GM12878 (cell line): ENCODE results near the gene TIFAB. TPM values are rescaled to one million over a fixed set of nuclear protein-coding genes. Genes with fewer than 3 reads are reported as not detected.

Source experiments
- ATAC-seq: fragments of 200-7000 bp; cut with Tn5 transposase; 3 replicates; pipeline ENCODE4 v1.9.1; 2020; ENCODE audit warnings: mild to moderate bottlenecking, moderate library complexity
- BruUV-seq: library from RNA; stranded (reverse); fragments of 400-500 nt; replicated peaks from 2 replicates; lab custom pipeline; 2021; lab: Mats Ljungman, UMichigan
- CTCF ChIA-PET: fragments of 300-600 bp; sonication (Branson Sonifier 250); formaldehyde crosslinking; extraction: SDS; loops from one replicate; lab custom pipeline; 2021; ENCODE audit warnings: inconsistent platforms; lab: Yijun Ruan, JAX
- POLR2A ChIA-PET: fragments of 350-600 bp; formaldehyde crosslinking; extraction: SDS; loops from one replicate; lab custom pipeline; 2021; ENCODE audit warnings: inconsistent platforms; lab: Charles Lee
- RAD21 ChIA-PET: fragments of 300-600 bp; sonication (Branson Sonifier 250); formaldehyde crosslinking; loops from one replicate; lab custom pipeline; 2023; ENCODE audit warnings: antibody characterized with exemption; ENCODE audit not compliant: unreplicated experiment; lab: Charles Lee
- SMC1A ChIA-PET: fragments of 300-600 bp; sonication (Branson Sonifier 250); formaldehyde crosslinking; loops from one replicate; lab custom pipeline; 2023; ENCODE audit not compliant: unreplicated experiment, uncharacterized antibody; lab: Charles Lee
- DNase-seq: peaks from one replicate; pipeline ENCODE4 v3.0.0-alpha.2; 2011; ENCODE audit warnings: low read depth, low spot score
- FAIRE-seq: peaks from 3 replicates; lab custom pipeline; 2011; peaks lifted over from hg19 to GRCh38; lab: Jason Lieb, UNC
- H2AFZ ChIP-seq: 2 replicates; pipeline ENCODE4 v1.6.0; 2011; ENCODE audit warnings: low read depth, low read length, control low read depth; ENCODE audit not compliant: control insufficient read depth
- H3K27ac ChIP-seq: 2 replicates; pipeline ENCODE4 v1.5.1; 2011; ENCODE audit warnings: control low read depth; ENCODE audit not compliant: control insufficient read depth, insufficient read depth
- H3K27me3 ChIP-seq, 2 experiments: replicated peaks in 1 of 2; 2 replicates each; pipeline versions ENCODE4 v1.6.0 to v1.6.1; 2011; ENCODE audit warnings: low read length in 1 of 2; ENCODE audit not compliant: control insufficient read depth in 2 of 2, insufficient read depth in 2 of 2
- H3K36me3 ChIP-seq, 2 experiments: 2 replicates each; pipeline ENCODE4 v1.5.1; 2011; ENCODE audit warnings: low read length in 1 of 2; ENCODE audit not compliant: control insufficient read depth in 2 of 2, insufficient read depth in 2 of 2
- H3K4me1 ChIP-seq: 2 replicates; pipeline ENCODE4 v1.6.1; 2011; ENCODE audit warnings: mild to moderate bottlenecking, low read length, moderate library complexity, mixed read lengths; ENCODE audit not compliant: control insufficient read depth, insufficient read depth
- H3K4me2 ChIP-seq: 2 replicates; pipeline ENCODE4 v1.6.0; 2011; ENCODE audit warnings: control low read depth; ENCODE audit not compliant: control insufficient read depth, insufficient read depth
- H3K4me3 ChIP-seq: fragments of 200-600 bp; sonication (generic); 2 replicates; pipeline ENCODE4 v1.5.1; 2016
- H3K79me2 ChIP-seq: 2 replicates; pipeline ENCODE4 v1.6.0; 2011; ENCODE audit warnings: low read length; ENCODE audit not compliant: control insufficient read depth, insufficient read depth
- H3K9ac ChIP-seq: 2 replicates; pipeline ENCODE4 v1.8.0; 2011; ENCODE audit warnings: low read length, control low read depth, mixed read lengths; ENCODE audit not compliant: control insufficient read depth, insufficient read depth
- H3K9me3 ChIP-seq: replicated peaks from 3 replicates; pipeline ENCODE4 v1.5.1; 2011; ENCODE audit warnings: mild to moderate bottlenecking, low read length; ENCODE audit not compliant: control insufficient read depth, insufficient read depth
- H4K20me1 ChIP-seq: 2 replicates; pipeline ENCODE4 v1.6.0; 2011; ENCODE audit not compliant: control insufficient read depth, insufficient read depth
- BHLHE40 ChIP-seq, 2 experiments: fragments of 450-650 bp in 1 of 2; IDR thresholded peaks; 2 replicates each; pipeline ENCODE4 v1.6.1; 2011 to 2017; ENCODE audit warnings: low read depth in 2 of 2, borderline replicate concordance in 1 of 2, improper control_type of control experiment in 1 of 2, low read length in 1 of 2, mild to moderate bottlenecking in 1 of 2
- CUX1 ChIP-seq: IDR thresholded peaks from 2 replicates; pipeline ENCODE4 v1.6.1; 2012; ENCODE audit warnings: improper control_type of control experiment, low read depth, low read length; ENCODE audit not compliant: insufficient replicate concordance
- EGR1 ChIP-seq, 2 experiments: IDR thresholded peaks; 1 replicate in 1 of 2; 2 replicates in 1 of 2; pipeline ENCODE4 v1.6.1; 2011 to 2012; ENCODE audit warnings: low read depth in 2 of 2, low read length in 2 of 2, borderline replicate concordance in 1 of 2, mild to moderate bottlenecking in 1 of 2, moderate library complexity in 1 of 2
- IRF4 ChIP-seq: IDR thresholded peaks from 2 replicates; pipeline ENCODE4 v1.6.1; 2011; ENCODE audit warnings: low read depth, low read length
- MAX ChIP-seq: IDR thresholded peaks from 2 replicates; pipeline ENCODE4 v1.6.1; 2012; ENCODE audit warnings: low read depth, low read length, improper control_type of control experiment
- MYB ChIP-seq: fragments of 150-350 bp; IDR thresholded peaks from 2 replicates; pipeline ENCODE4 v1.6.1; 2014; ENCODE audit warnings: mild to moderate bottlenecking, low read depth, low read length, borderline replicate concordance
- SIN3A ChIP-seq: IDR thresholded peaks from 2 replicates; pipeline ENCODE4 v1.6.1; 2012; ENCODE audit warnings: low read depth, low read length, improper control_type of control experiment
- SMAD5 ChIP-seq: IDR thresholded peaks from 2 replicates; pipeline ENCODE4 v1.6.1; 2016; ENCODE audit warnings: antibody characterized with exemption, low read depth
- SPI1 ChIP-seq: IDR thresholded peaks from 2 replicates; pipeline ENCODE4 v1.6.1; 2011; ENCODE audit warnings: low read depth, mild to moderate bottlenecking, low read length, moderate library complexity, borderline replicate concordance; ENCODE audit not compliant: insufficient read depth
- SREBF2 ChIP-seq: IDR thresholded peaks from 2 replicates; pipeline ENCODE4 v1.6.1; 2012; ENCODE audit warnings: mild to moderate bottlenecking, low read length
- in situ Hi-C: fragments of 300-500 bp; cut with MboI; formaldehyde crosslinking; loops from 9 replicates; pipeline ENCODE4 v1.14.3; 2018; ENCODE audit warnings: mixed read lengths
- intact Hi-C: fragments of 100-400 bp; cut with micrococcal nuclease; formaldehyde crosslinking; loops from one replicate; pipeline ENCODE4 v1.14.2; 2022; ENCODE audit not compliant: unreplicated experiment
- polyA plus RNA-seq, 11 experiments: library from polyadenylated mRNA; depleted of rRNA in 4 of 11; unstranded in 6 of 11; stranded (reverse) in 5 of 11; fragments of >200 nt; fragmentation: Nextera tagmentation in 4 of 11; fragmentation: Illumina TruSeq in 1 of 11; extraction: Ambion mirVana in 4 of 11; extraction: Trizol in 1 of 11; gene quantifications; 1 replicate in 1 of 11; 2 replicates in 10 of 11; pipeline versions ENCODE4 v1.2.1 to v1.2.3, GENCODE V29; 2011 to 2016; ENCODE audit warnings: inconsistent platforms in 2 of 11, missing spikeins in 2 of 11, low read depth in 1 of 11
- total RNA-seq, 4 experiments: library from RNA; depleted of rRNA in 3 of 4; stranded (reverse); fragments of >200 nt in 3 of 4; fragmentation: Illumina TruSeq in 1 of 4; extraction: Trizol in 1 of 4; gene quantifications; 2 replicates each; pipeline versions ENCODE4 v1.2.1 to v1.2.3, GENCODE V29; 2013 to 2021

The TIFAB gene
- total and polyA plus RNA-seq, 10 of the 15 experiments (the other 5 are each of a cell fraction or from before 2014, with no cell fraction given) = not detected

- Histone ChIP-seq H3K9ac (no peak overlapping the region), H3K79me2 (no peaks in the 10 kb centered on the region), H3K9me3 (no peaks in the 10 kb centered on the region), H3K4me1 (no peaks in the 10 kb centered on the region), H3K27me3 (peaks cover 0 to 5% of the 10 kb centered on the region in 2 experiments; a peak in 1 of 4 replicates), H3K36me3 (no peaks in the 10 kb centered on the region), H4K20me1 (no peaks in the 10 kb centered on the region), H2AFZ (no peak overlapping the region), H3K27ac (no peak overlapping the region), H3K4me2 (no peak overlapping the region), H3K4me3 (no peak overlapping the region)
- BruUV-seq = no TSS peak
- POLR2A ChIA-PET = no interaction called here
- CTCF ChIA-PET = interaction anchor here (0.7 kb wide), 1 partner anchor 44 kb away, joined by 3 read pairs; no protein-coding TSS in a partner anchor
- TF ChIP-seq SPI1 = no peak
- no peak for TF ChIP-seq SIN3A
- no peak for TF ChIP-seq CUX1
- TF ChIP-seq MAX = no peak
- no peak for TF ChIP-seq IRF4
- TF ChIP-seq SREBF2 = no peak
- no peak for TF ChIP-seq SMAD5
- TF ChIP-seq MYB = no peak
- TF ChIP-seq EGR1 (IDR thresholded peaks at IDR 0.05; ENCODE audit: borderline replicate concordance in 1 of 2, low read depth in 2 of 2, low read length in 2 of 2) = no peak
- TF ChIP-seq BHLHE40 (IDR thresholded peaks at IDR 0.05; ENCODE audit: borderline replicate concordance in 1 of 2, low read depth in 2 of 2, low read length in 1 of 2) = no peak
- DNase-seq (no peak), FAIRE-seq (no peak), ATAC-seq (no peak)
- in situ Hi-C loops = no loop called here
- SMC1A ChIA-PET = no interaction called here
- intact Hi-C loops = no loop called here
- RAD21 ChIA-PET = no interaction called here
Measured at GRCh38 chr5:135422419-135422818, 29.7 kb downstream of the TIFAB start.
